MCF 10A (cell line): Measurements from ENCODE around the gene BOLA3. TPM values are rescaled to one million over a fixed set of nuclear protein-coding genes. Genes with fewer than 3 reads are reported as not detected.
A peak's percentile ranks its signal among the peaks of the same experiment; 100 is the strongest.
"Not testable (repeated sequence)": the region's sequence is repeated elsewhere in the genome, so short reads cannot be mapped to it uniquely, and the experiment has no call there.

Experiments used
- BruUV-seq: library from RNA; stranded (reverse); fragments of 400-500 nt; replicated peaks from 2 replicates; lab custom pipeline; 2021; lab: Mats Ljungman, UMichigan
- CTCF ChIA-PET: fragments of 300-600 bp; sonication (Branson Sonifier 250); formaldehyde crosslinking; extraction: SDS; loops from one replicate; lab custom pipeline; 2021; ENCODE audit warnings: antibody characterized with exemption, inconsistent platforms; lab: Yijun Ruan, JAX
- POLR2A ChIA-PET: fragments of 300-600, 350-650 bp; sonication (Branson Sonifier 250); formaldehyde crosslinking; extraction: SDS; loops from one replicate; lab custom pipeline; 2020; ENCODE audit warnings: antibody characterized with exemption, inconsistent platforms; lab: Yijun Ruan, JAX
- DNase-seq: peaks from one replicate; pipeline ENCODE4 v3.0.0-alpha.2; 2018; ENCODE audit not compliant: unreplicated experiment
- H3K27ac Mint-ChIP-seq: one replicate; pipeline ENCODE4 v1.8.0; 2022; ENCODE audit warnings: mild to moderate bottlenecking, low read depth, mixed read lengths; ENCODE audit not compliant: unreplicated experiment
- H3K27me3 Mint-ChIP-seq: one replicate; pipeline ENCODE4 v1.8.0; 2022; ENCODE audit warnings: mixed read lengths; ENCODE audit not compliant: insufficient read depth, unreplicated experiment
- H3K36me3 Mint-ChIP-seq: one replicate; pipeline ENCODE4 v1.8.0; 2022; ENCODE audit warnings: mild to moderate bottlenecking, moderate library complexity, mixed read lengths; ENCODE audit not compliant: insufficient read depth, unreplicated experiment
- H3K4me1 Mint-ChIP-seq: one replicate; pipeline ENCODE4 v1.8.0; 2022; ENCODE audit warnings: mixed read lengths; ENCODE audit not compliant: insufficient read depth, unreplicated experiment
- H3K4me3 Mint-ChIP-seq: one replicate; pipeline ENCODE4 v1.8.0; 2022; ENCODE audit warnings: mild to moderate bottlenecking, moderate library complexity, mixed read lengths; ENCODE audit not compliant: unreplicated experiment
- H3K9me3 Mint-ChIP-seq: one replicate; pipeline ENCODE4 v1.8.0; 2022; ENCODE audit warnings: mixed read lengths; ENCODE audit not compliant: unreplicated experiment
- intact Hi-C: fragments of 100-400 bp; cut with micrococcal nuclease; formaldehyde crosslinking; loops from 2 replicates; pipeline ENCODE4 v1.14.1; 2022
- total RNA-seq: library from RNA; stranded (reverse); gene quantifications from 2 replicates; pipeline ENCODE4 v1.2.3, GENCODE V29; 2022
- TF ChIP-seq, protein P1 (sequence below): fragments of 200-600 bp; IDR thresholded peaks from one replicate; pipeline ENCODE4 v1.8.0; 2022; ENCODE audit warnings: antibody characterized with exemption, mild to moderate bottlenecking; ENCODE audit not compliant: unreplicated experiment

Gene BOLA3
- total RNA-seq, 1 experiment from 2014 or later: 72.5 TPM

DNA sequence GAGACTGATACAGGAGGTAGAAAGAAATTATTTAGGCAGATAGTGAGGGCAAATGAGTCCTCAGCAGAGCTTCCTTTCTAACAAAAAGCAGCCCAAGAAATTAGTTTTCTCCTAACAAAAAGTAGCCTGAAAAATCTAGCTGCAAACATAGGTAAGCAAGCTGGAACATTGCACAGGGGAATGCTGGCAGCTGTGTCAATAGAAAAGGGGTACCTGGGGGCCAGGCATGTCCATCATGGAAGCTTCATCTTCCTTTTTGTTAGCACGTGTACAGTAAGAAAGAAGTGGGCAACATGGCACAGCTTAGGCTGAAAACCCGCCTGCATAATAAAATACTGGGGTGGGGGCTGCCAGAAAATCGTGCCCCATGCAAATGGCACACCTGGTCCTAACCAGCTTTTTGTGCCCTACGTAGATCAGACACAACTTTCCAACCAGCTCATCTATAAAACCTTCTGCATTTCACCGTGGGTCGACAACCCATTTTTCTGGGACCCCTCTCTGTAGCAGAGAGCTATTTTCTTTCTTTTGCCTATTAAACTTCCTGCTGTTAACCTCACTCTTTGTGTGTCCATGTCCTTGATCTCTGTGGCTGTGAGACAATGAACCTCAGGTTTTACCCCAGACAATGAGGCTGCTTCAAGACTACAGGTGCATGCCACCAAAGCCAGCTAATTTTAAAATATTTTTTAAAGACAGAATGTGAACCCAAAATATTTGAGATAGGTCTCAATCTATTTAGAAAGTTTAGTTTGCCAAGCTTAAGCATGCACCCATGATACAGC, 44.1 kb upstream of the BOLA3 start:
- DNase-seq: no peak
- POLR2A ChIA-PET: interaction anchor here (2.4 to 6.1 kb wide), 2 partner anchors 12 to 14 kb away, joined by 12 to 112 read pairs; partner anchors contain the start of gene MOB1A
- no TSS peak for BruUV-seq
- Mint-ChIP-seq H3K27ac (no peak overlapping the region), H3K27me3 (no peaks in the 10 kb centered on the region), H3K4me3 (no peak overlapping the region), H3K36me3 (no peaks in the 10 kb centered on the region), H3K4me1 (peaks cover 15% of the 10 kb centered on the region), H3K9me3 (no peaks in the 10 kb centered on the region)
- CTCF ChIA-PET: interaction anchor here (0.5 to 0.9 kb wide), 2 partner anchors 76 to 364 kb away, joined by 3 to 4 read pairs; no protein-coding TSS in a partner anchor
- intact Hi-C loops: no loop called here
- TF ChIP-seq, protein P1, sequence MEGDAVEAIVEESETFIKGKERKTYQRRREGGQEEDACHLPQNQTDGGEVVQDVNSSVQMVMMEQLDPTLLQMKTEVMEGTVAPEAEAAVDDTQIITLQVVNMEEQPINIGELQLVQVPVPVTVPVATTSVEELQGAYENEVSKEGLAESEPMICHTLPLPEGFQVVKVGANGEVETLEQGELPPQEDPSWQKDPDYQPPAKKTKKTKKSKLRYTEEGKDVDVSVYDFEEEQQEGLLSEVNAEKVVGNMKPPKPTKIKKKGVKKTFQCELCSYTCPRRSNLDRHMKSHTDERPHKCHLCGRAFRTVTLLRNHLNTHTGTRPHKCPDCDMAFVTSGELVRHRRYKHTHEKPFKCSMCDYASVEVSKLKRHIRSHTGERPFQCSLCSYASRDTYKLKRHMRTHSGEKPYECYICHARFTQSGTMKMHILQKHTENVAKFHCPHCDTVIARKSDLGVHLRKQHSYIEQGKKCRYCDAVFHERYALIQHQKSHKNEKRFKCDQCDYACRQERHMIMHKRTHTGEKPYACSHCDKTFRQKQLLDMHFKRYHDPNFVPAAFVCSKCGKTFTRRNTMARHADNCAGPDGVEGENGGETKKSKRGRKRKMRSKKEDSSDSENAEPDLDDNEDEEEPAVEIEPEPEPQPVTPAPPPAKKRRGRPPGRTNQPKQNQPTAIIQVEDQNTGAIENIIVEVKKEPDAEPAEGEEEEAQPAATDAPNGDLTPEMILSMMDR: no peak

GRCh38 chr2:74188696-74189095, 41.0 kb upstream of the BOLA3 start:
- ChIA-PET CTCF (interaction anchor here (0.6 to 1.4 kb wide), 3 partner anchors 10 to 61 kb away, joined by 3 read pairs; partner anchors contain the start of genes MOB1A and MTHFD2), POLR2A (interaction anchor here (0.6 to 6.1 kb wide), 13 partner anchors 9 to 270 kb away, joined by 4 to 112 read pairs (median 5); partner anchors contain the start of genes BOLA3, MOB1A, MTHFD2 and WBP1)
- no peaks in the 10 kb centered on the region for H3K36me3 Mint-ChIP-seq
- no TSS peak for BruUV-seq
- intact Hi-C loops: loop anchor here (1.0 kb wide), 1 partner anchor 10 kb away; the partner anchor contains the start of gene MTHFD2
- no peaks in the 10 kb centered on the region for H3K9me3 Mint-ChIP-seq
- H3K27ac Mint-ChIP-seq: peak overlapping the region; percentile 64
- H3K4me3 Mint-ChIP-seq: no peak overlapping the region
- peaks cover 15% of the 10 kb centered on the region for H3K4me1 Mint-ChIP-seq
- H3K27me3 Mint-ChIP-seq: no peaks in the 10 kb centered on the region
- DNase-seq: no peak
- TF ChIP-seq, protein P1: no peak

DNA sequence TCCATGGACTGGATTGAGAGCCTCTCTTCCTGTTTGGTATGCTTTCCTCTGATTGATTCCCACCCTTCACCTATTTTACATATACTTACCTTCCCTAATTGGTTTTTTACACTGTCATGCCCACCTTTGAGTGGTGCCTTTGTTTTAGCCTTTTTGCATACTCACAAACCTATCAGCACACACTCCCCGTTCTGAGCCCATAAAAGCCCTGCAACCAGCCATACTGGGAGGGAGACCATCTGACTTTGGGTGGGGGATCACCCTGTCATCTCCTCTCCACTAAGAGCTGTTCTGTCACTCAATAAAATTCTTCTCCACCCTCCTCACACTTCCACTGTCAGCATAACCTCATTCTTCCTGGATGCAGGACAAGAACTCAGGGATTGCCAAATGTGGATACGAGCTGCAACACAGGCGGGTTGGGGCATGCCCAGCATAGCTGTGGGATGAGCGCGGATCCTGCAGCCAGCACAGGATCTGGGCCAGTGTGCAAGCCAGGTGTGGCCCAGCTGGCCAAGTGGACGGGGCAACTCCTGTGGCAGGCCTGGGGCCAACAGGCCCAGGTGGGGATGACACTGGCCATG, 40.4 kb upstream of the BOLA3 start:
- TF ChIP-seq, protein P1: no peak
- no peaks in the 10 kb centered on the region for H3K9me3 Mint-ChIP-seq
- ChIA-PET CTCF (interaction anchor here (0.6 to 1.4 kb wide), 3 partner anchors 10 to 62 kb away, joined by 3 read pairs; partner anchors contain the start of genes MOB1A and MTHFD2), POLR2A (interaction anchor here (0.6 to 6.1 kb wide), 13 partner anchors 9 to 270 kb away, joined by 4 to 112 read pairs (median 5); partner anchors contain the start of genes BOLA3, MOB1A, MTHFD2 and WBP1)
- no TSS peak for BruUV-seq
- H3K27me3 Mint-ChIP-seq: no peaks in the 10 kb centered on the region
- peak overlapping the region; percentile 64 for H3K27ac Mint-ChIP-seq
- H3K4me3 Mint-ChIP-seq: peak overlapping the region; percentile 42
- peak; percentile 93 for DNase-seq
- intact Hi-C loops: loop anchor here (1.0 kb wide), 1 partner anchor 10 kb away; the partner anchor contains the start of gene MTHFD2
- H3K36me3 Mint-ChIP-seq: no peaks in the 10 kb centered on the region
- H3K4me1 Mint-ChIP-seq: peaks cover 15% of the 10 kb centered on the region

- intact Hi-C loops, BruUV-seq, H3K36me3 Mint-ChIP-seq, H3K4me3 Mint-ChIP-seq, H3K27me3 Mint-ChIP-seq, H3K27ac Mint-ChIP-seq, DNase-seq, CTCF ChIA-PET, H3K9me3 Mint-ChIP-seq: not testable (repeated sequence)
- H3K4me1 Mint-ChIP-seq: peaks cover 15% of the 10 kb centered on the region
- POLR2A ChIA-PET: interaction anchor here (0.7 to 6.1 kb wide), 4 partner anchors 7 to 358 kb away, joined by 3 to 112 read pairs (median 31); partner anchors contain the start of genes MOB1A, MTHFD2 and STAMBP
These were observed 39.0 kb upstream of the BOLA3 start for GRCh38 chr2:74186706-74187105.
